Measurements from ENCODE around the gene PPIF.

- no peak for TF ChIP-seq EZH2 (IDR thresholded peaks at IDR 0.05; ENCODE audit: low read depth)
- TF ChIP-seq, protein P1, sequence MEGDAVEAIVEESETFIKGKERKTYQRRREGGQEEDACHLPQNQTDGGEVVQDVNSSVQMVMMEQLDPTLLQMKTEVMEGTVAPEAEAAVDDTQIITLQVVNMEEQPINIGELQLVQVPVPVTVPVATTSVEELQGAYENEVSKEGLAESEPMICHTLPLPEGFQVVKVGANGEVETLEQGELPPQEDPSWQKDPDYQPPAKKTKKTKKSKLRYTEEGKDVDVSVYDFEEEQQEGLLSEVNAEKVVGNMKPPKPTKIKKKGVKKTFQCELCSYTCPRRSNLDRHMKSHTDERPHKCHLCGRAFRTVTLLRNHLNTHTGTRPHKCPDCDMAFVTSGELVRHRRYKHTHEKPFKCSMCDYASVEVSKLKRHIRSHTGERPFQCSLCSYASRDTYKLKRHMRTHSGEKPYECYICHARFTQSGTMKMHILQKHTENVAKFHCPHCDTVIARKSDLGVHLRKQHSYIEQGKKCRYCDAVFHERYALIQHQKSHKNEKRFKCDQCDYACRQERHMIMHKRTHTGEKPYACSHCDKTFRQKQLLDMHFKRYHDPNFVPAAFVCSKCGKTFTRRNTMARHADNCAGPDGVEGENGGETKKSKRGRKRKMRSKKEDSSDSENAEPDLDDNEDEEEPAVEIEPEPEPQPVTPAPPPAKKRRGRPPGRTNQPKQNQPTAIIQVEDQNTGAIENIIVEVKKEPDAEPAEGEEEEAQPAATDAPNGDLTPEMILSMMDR (conservative IDR thresholded peaks at IDR 0.05), result no peak
These were observed 40.9 kb downstream of the PPIF start for GRCh38 chr10:79387974-79388850.
